WTC11 (cell line): ENCODE data around the gene CC2D1A. TPM values are rescaled to one million over a fixed set of nuclear protein-coding genes. Genes with fewer than 3 reads are reported as not detected.

ENCODE experiments used
- ATAC-seq: fragments of 200-7000 bp; cut with Tn5 transposase; 2 replicates; pipeline ENCODE4 v1.10.0; 2021; ENCODE audit warnings: mild to moderate bottlenecking, moderate library complexity
- CTCF ChIA-PET: fragments of 300-600 bp; sonication (Branson Sonifier 250); formaldehyde crosslinking; loops from one replicate; lab custom pipeline; 2021; ENCODE audit warnings: antibody characterized with exemption; lab: Charles Lee
- POLR2A ChIA-PET: fragments of 350-600 bp; sonication (Branson Sonifier 250); formaldehyde crosslinking; loops from one replicate; lab custom pipeline; 2021; ENCODE audit warnings: antibody characterized with exemption; lab: Charles Lee
- DNase-seq: peaks from one replicate; pipeline ENCODE4 v3.0.0; 2021; ENCODE audit warnings: low spot score
- H3K27ac Mint-ChIP-seq: 2 replicates; pipeline ENCODE4 v1.8.0; 2021; ENCODE audit warnings: mixed read lengths
- H3K27me3 Mint-ChIP-seq: 2 replicates; pipeline ENCODE4 v1.8.0; 2021; ENCODE audit warnings: low read depth, mild to moderate bottlenecking, moderate library complexity, mixed read lengths
- H3K36me3 Mint-ChIP-seq: 2 replicates; pipeline ENCODE4 v1.8.0; 2021; ENCODE audit warnings: mixed read lengths
- H3K4me1 Mint-ChIP-seq: 2 replicates; pipeline ENCODE4 v1.8.0; 2022; ENCODE audit warnings: mixed read lengths
- H3K4me3 Mint-ChIP-seq: 2 replicates; pipeline ENCODE4 v1.8.0; 2021; ENCODE audit warnings: mild to moderate bottlenecking, moderate library complexity, mixed read lengths
- H3K9me3 Mint-ChIP-seq: 2 replicates; pipeline ENCODE4 v1.8.0; 2021; ENCODE audit warnings: mixed read lengths
- AFF4 ChIP-seq: sonication (generic); formaldehyde crosslinking; IDR thresholded peaks from 2 replicates; pipeline ENCODE4 v1.8.1; 2023; ENCODE audit warnings: mild to moderate bottlenecking, missing genetic modification reagents, borderline replicate concordance
- AR ChIP-seq: fragments of 250-450 bp; sonication (Bioruptor Pico); IDR thresholded peaks from 2 replicates; pipeline ENCODE4 v1.9.0; 2021; ENCODE audit warnings: mild to moderate bottlenecking
- ARID4B ChIP-seq: sonication (generic); formaldehyde crosslinking; IDR thresholded peaks from 2 replicates; pipeline ENCODE4 v1.8.0; 2023; ENCODE audit warnings: missing genetic modification reagents, mild to moderate bottlenecking, borderline replicate concordance
- E2F4 ChIP-seq: sonication (generic); formaldehyde crosslinking; IDR thresholded peaks from 2 replicates; pipeline ENCODE4 v1.8.1; 2022; ENCODE audit warnings: low read depth, mild to moderate bottlenecking, moderate library complexity, missing genetic modification reagents, borderline replicate concordance
- ELF4 ChIP-seq: sonication (generic); formaldehyde crosslinking; IDR thresholded peaks from 2 replicates; pipeline ENCODE4 v1.8.1; 2022; ENCODE audit warnings: low read depth, mild to moderate bottlenecking, moderate library complexity, missing genetic modification reagents
- ESRRA ChIP-seq: sonication (generic); formaldehyde crosslinking; IDR thresholded peaks from 2 replicates; pipeline ENCODE4 v1.8.1; 2022; ENCODE audit warnings: mild to moderate bottlenecking, missing genetic modification reagents, borderline replicate concordance
- GTF2I ChIP-seq: fragments of 250-450 bp; sonication (Bioruptor Pico); conservative IDR thresholded peaks from 2 replicates; pipeline ENCODE4 v1.4.0; 2021; ENCODE audit warnings: mild to moderate bottlenecking
- IRF2 ChIP-seq: sonication (generic); formaldehyde crosslinking; IDR thresholded peaks from 2 replicates; pipeline ENCODE4 v1.8.0; 2022; ENCODE audit warnings: low read depth, missing genetic modification reagents, borderline replicate concordance
- JUN ChIP-seq: sonication (generic); formaldehyde crosslinking; IDR thresholded peaks from 2 replicates; pipeline ENCODE4 v1.8.0; 2023; ENCODE audit warnings: mild to moderate bottlenecking, missing genetic modification reagents
- KAT7 ChIP-seq: sonication (generic); formaldehyde crosslinking; IDR thresholded peaks from 2 replicates; pipeline ENCODE4 v1.8.1; 2023; ENCODE audit warnings: missing genetic modification reagents, mild to moderate bottlenecking, borderline replicate concordance
- PRDM15 ChIP-seq: sonication (generic); formaldehyde crosslinking; IDR thresholded peaks from 2 replicates; pipeline ENCODE4 v1.8.0; 2022; ENCODE audit warnings: missing genetic modification reagents
- PRRX2 ChIP-seq: fragments of 250-450 bp; sonication (Bioruptor Pico); IDR thresholded peaks from 2 replicates; pipeline ENCODE4 v1.8.0; 2021; ENCODE audit warnings: mild to moderate bottlenecking
- ZBTB43 ChIP-seq: sonication (generic); formaldehyde crosslinking; IDR thresholded peaks from 2 replicates; pipeline ENCODE4 v1.8.1; 2023; ENCODE audit warnings: mild to moderate bottlenecking, missing genetic modification reagents
- ZMAT4 ChIP-seq: fragments of 250-450 bp; sonication (Bioruptor Pico); IDR thresholded peaks from 2 replicates; pipeline ENCODE4 v1.9.0; 2021; ENCODE audit warnings: mild to moderate bottlenecking
- ZNF232 ChIP-seq: sonication (generic); formaldehyde crosslinking; IDR thresholded peaks from 2 replicates; pipeline ENCODE4 v1.8.0; 2022; ENCODE audit warnings: mild to moderate bottlenecking, missing genetic modification reagents
- ZNF671 ChIP-seq: fragments of 250-450 bp; sonication (Bioruptor Pico); IDR thresholded peaks from 2 replicates; pipeline ENCODE4 v1.8.0; 2021; ENCODE audit warnings: mild to moderate bottlenecking
- total RNA-seq: library from RNA; stranded (reverse); gene quantifications from 3 replicates; pipeline ENCODE4 v1.2.3, GENCODE V29; 2021

CC2D1A gene
- total RNA-seq, 1 experiment from 2014 or later = 44.2 TPM

GRCh38 chr19:13952154-13952930, 46.3 kb downstream of the CC2D1A start, which contains the start of gene DCAF15 (continued):
- TF ChIP-seq PRRX2 (no peak), ZNF232 (CRISPR knock-in tag) (no peak), KAT7 (CRISPR knock-in tag) (no peak), ZNF671 (no peak), ZBTB43 (no peak), ARID4B (no peak; the same call in 1 of the 2 replicates)
- TF ChIP-seq, all 79 proteins: peak for 9

GRCh38 chr19:13952931-13953531, 47.0 kb downstream of the CC2D1A start:
- DNase-seq = peak; percentile 32
- H3K9me3 Mint-ChIP-seq = no peaks in the 10 kb centered on the region
- H3K27ac Mint-ChIP-seq = peak overlapping the region; percentile 57
- H3K27me3 Mint-ChIP-seq = no peaks in the 10 kb centered on the region; the same call in none of the 2 replicates
- CTCF ChIA-PET = interaction anchor here (0.7 to 2.9 kb wide), 26 partner anchors 9 to 120 kb away, joined by 3 to 39 read pairs (median 5); partner anchors contain the start of genes CC2D1A, IL27RA, MISP3 and PODNL1
- POLR2A ChIA-PET = interaction anchor here (0.5 to 2.4 kb wide), 9 partner anchors 9 to 175 kb away, joined by 3 to 23 read pairs (median 4); partner anchors contain the start of genes IL27RA and PODNL1
- H3K36me3 Mint-ChIP-seq = peaks cover 19% of the 10 kb centered on the region
- peak; percentile 11; the same call in 1 of the 2 replicates for ATAC-seq
- peaks cover 8% of the 10 kb centered on the region for H3K4me1 Mint-ChIP-seq
- H3K4me3 Mint-ChIP-seq = peak overlapping the region; percentile 87
- no peak for TF ChIP-seq ELF4 (CRISPR knock-in tag)
- no peak for TF ChIP-seq PRDM15 (CRISPR knock-in tag)
- no peak for TF ChIP-seq JUN (CRISPR knock-in tag)
- no peak for TF ChIP-seq AR (CRISPR knock-in tag)
- TF ChIP-seq ZMAT4 (CRISPR knock-in tag) = no peak
- TF ChIP-seq GTF2I (CRISPR knock-in tag) = no peak
- TF ChIP-seq IRF2 (CRISPR knock-in tag) = no peak
- no peak for TF ChIP-seq ESRRA (CRISPR knock-in tag)
- TF ChIP-seq AFF4 = no peak
- TF ChIP-seq E2F4 (CRISPR knock-in tag) = no peak
